Daoy (cell line): ENCODE results near the gene STX18. TPM values are rescaled to one million over a fixed set of nuclear protein-coding genes. Genes with fewer than 3 reads are reported as not detected.

ENCODE experiments used
- DNase-seq: peaks from one replicate; pipeline ENCODE4 v3.0.0-alpha.2; 2015; ENCODE audit warnings: low read depth
- total RNA-seq: library from RNA; depleted of rRNA; stranded (reverse); fragments of >200 nt; shearing (Covaris generic); gene quantifications from 2 replicates; pipeline ENCODE4 v1.2.3, GENCODE V29; 2014

STX18 gene
- total RNA-seq, 1 experiment from 2014 or later, result 48.1 TPM

- DNase-seq, result no peak
These were observed 140.8 kb downstream of the STX18 start for GRCh38 chr4:4401036-4401435.

GRCh38 chr4:4398430-4398829, 143.4 kb downstream of the STX18 start:
- no peak for DNase-seq

GRCh38 chr4:4397441-4397819, 144.4 kb downstream of the STX18 start:
- no peak for DNase-seq

GRCh38 chr4:4396628-4397440, 145.0 kb downstream of the STX18 start:
- DNase-seq, result no peak

DNA sequence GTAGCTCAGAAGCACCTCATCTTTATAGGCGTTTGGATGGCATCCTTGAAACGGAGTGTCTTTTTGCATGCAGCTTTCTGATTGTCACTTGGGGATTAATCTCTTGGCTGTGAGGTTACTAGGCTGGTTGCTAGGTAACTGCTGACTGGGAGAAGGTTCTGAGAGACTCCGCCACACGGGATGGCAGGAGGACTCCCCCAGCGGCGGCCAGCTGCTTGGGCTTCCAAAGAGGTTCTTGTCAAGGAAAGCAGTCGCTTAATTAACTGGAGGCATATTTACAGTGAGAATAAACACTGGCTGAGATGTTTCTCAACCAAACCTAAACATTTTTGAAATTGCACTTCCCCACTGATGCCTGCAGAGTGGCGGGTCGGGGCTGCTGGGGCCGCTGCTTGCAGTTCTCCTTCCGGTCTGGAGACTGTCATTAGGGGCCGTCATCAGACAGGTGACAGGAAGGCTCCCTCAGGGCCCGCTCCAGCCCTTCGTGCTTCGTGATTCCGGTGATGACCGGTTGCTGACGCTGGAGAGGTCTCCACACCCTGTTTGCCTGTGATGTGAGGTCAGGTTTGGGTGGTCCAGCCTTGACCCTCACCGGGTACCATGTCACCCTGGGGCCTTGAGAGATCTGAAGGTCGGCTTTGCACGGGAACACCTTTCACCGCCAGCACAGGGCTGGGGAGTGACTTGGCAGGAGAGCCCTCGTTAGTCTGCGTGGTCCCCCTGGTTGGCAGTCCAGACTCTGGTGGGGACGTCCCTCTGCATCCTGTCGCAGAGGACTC, 145.8 kb downstream of the STX18 start:
- DNase-seq, result no peak

DNA sequence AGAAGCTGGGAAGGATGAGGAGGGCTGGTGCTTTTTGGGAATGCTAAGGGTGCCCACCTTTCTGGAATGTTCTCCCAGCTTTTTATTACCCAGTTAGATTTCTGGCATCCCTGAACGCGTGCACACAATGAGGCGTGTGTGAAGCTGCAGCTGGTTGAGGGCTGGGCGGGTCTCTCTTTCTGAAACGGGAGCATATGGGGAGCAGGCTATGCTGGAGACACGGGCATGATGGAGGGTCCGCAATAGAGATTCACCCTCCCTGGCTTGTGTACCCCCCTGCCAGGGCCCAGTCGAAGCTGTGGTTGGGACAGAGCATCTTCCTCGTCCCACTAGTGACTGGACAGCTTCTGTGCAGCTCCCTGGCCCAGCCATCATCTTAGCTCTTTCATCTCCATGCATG, 146.5 kb downstream of the STX18 start:
- no peak for DNase-seq

DNA sequence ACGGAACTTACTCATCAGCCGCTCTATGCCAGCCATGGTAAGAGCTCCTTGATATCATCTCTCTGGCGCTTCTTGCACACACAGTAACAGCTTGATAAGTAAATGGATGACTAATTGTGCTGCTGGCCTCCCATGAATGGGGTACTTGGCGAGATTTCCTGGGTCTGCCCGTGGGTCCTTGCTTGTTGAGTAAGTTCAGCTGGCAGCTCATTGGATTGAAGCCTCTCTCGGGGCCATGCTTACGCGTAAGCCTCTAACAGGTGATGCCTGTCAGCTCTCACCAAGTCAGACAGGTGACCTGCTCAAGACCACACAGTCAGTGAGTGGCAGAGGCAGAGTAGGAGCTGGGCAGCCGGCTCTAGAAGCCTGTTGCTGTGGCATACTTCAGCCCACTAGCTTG, 147.2 kb downstream of the STX18 start:
- peak; percentile 84 for DNase-seq

DNA sequence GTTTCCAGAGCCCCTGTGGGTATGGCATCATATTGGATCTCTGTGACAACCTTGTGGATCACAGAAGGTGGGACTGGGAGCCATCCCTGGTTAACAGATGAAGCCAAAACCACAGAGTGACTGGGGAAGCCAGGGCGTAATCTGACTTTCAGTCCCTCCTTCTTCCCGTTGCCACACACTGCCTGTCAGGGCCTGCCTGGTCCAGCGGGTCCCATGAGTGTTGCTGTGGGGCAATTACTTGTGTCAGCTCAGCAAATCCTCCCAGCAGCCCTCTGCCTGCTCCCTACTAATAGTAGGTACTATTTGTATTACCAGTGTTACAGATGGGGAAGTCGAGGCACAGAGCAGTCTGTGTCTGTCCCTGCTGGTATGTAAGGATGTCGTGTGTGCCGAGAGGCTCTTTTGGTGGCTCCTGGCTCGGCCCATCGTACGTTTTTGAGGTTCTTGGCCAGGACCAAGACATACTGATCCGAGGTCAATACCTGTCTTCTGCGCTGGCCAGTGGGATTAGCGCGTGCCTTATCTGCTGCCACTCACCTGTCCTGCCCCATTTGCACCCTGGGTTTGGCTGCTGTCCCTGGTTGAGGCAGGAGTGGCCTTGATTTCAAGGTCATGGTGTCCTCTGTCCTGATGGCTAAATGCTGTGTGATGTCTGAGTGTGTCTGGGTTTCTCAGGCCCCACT, 149.2 kb downstream of the STX18 start:
- no peak for DNase-seq

- no peak for DNase-seq
These were observed 150.0 kb downstream of the STX18 start for GRCh38 chr4:4391866-4392265.

DNA sequence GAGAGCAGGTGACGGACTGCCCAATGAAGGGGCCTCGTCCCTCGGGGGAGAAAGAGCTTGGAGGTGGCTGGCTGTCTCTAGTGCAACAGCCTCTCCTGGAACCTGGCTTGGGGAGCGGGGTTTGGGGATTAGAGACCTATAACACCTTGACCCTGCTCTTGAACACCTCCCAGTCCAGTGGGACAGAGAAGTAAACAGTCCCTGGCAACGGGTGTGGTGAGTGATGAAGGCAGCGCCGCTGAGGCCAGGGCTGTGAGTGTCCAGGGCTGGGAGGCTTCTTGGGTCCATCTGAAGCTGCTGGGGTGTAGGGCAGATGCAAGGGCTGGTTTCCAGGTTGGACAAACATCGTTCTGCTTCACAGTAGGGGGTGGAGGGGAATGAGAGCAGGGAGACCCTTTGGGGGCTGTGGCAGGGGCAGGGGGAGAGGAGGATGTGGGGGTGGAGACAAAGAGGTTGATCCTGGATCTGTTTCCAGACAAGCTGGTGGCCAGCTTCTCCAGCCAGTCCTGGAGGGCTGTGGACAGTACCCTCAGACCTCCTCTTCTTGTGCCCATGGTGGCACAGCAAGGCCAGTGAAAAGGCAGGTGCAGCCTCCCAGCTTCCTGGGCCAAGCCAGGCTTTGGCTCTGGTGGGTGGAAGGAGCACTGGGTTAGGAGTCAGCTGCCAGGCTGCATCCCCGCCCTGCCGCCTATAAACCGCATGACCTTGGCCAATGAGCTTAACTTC, 151.2 kb downstream of the STX18 start:
- DNase-seq, result no peak

GRCh38 chr4:4390046-4390445, 151.8 kb downstream of the STX18 start:
- DNase-seq, result no peak

- no peak for DNase-seq
These were observed 152.8 kb downstream of the STX18 start for GRCh38 chr4:4388836-4389575.

GRCh38 chr4:4388311-4388790, 153.5 kb downstream of the STX18 start:
- no peak for DNase-seq

- DNase-seq, result no peak
These were observed 154.1 kb downstream of the STX18 start for GRCh38 chr4:4387531-4388310.

DNA sequence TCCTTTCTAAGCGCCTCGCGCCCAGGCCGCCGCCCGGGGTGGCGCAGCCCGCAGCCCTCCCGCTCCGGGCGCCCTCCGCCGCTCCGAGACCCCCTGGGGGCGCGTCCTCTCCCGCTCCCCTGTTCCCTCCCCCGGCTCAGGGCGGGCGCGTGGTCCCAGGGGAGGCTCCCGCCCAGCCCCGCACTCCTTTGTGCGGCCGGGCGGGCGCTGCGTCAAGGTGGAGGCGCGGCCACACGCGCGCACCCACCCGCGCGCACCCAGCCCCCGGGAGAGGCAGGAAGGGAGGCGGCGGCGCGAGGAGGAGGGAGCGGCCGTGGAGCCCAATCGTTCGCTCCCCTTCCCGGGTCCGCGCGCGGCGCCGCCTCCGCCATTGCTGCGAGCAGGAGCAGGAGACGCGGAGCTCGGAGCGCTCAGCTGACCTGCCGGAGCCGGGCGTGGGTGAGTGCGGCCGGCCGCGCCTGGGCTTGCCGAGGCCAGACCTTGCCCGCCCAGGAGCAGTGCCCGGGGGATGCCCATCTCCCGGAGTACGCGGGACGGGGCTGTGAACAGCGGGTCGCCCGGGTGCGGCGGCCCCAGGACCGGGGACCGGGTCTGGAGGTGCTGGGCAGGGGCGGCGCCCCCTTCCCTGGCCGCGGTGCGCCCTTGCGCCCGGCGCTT, 155.0 kb downstream of the STX18 start, which contains the start of gene NSG1:
TSS of gene NSG1 (plus strand) at position 367 of the 657 bp plus-strand sequence. CDS start 528 bp downstream, outside the sequence.
- peak; percentile 56 for DNase-seq

DNA sequence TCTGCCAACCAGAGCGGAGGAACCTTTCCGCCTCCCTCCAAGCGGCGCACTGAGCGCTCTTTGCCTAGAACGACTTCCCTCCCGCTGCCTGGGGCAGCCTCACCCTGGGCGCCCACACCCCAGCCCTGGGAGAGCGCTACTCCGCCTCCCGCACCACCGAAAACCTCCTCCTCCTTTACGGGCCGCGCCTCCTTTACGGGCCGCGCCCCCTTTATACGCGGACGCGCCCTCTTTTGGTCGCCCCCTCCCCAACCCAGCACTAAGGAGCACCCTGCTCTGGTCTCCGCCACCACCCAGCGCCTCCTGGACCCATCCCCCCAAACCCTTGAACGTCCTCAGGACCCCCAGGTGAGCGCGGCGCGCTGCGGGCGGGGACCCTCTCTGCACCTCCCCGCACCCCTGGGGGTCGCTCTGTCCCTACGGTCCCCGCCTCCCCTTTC, 155.5 kb downstream of the STX18 start:
- peak; percentile 57 for DNase-seq

GRCh38 chr4:4385729-4386295, 156.0 kb downstream of the STX18 start:
- DNase-seq, result no peak

- peak; percentile 64 for DNase-seq
These were observed 157.0 kb downstream of the STX18 start for GRCh38 chr4:4384837-4385236.

DNA sequence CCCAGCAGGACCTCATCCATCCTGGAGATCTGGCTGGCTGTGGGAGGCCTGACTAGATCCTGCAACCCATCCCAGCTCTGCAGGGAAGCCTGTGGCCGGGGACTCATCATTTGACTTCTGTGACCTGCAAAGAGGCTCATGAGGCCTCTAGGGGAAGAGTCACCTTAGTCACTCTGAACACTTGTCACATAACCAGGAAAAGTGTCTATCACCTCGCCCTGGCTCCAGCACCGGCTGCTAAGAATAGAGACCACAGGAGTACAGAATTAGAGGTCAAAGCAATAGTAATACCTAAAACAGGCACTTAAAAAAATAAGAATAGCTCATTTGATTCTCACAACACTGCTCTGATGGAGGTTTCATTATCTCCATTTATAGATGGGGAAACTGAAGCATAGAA, 158.8 kb downstream of the STX18 start:
- DNase-seq, result no peak
